ENCODE measurements around the gene NRG2. TPM values are rescaled to one million over a fixed set of nuclear protein-coding genes. Genes with fewer than 3 reads are reported as not detected.

Gene NRG2
- total RNA-seq, 1 experiment from 2014 or later = 0.23 TPM

- no peak overlapping the region for H3K4me3 Mint-ChIP-seq (ENCODE audit: unreplicated experiment)
- TF ChIP-seq CTCF (IDR thresholded peaks at IDR 0.05; ENCODE audit: unreplicated experiment) = no peak
- H3K36me3 Mint-ChIP-seq (ENCODE audit: insufficient read depth, unreplicated experiment) = no peaks in the 10 kb centered on the region
- peaks cover 22% of the 10 kb centered on the region for H3K27me3 Mint-ChIP-seq (ENCODE audit: insufficient read depth, unreplicated experiment)
- H3K27ac Mint-ChIP-seq (ENCODE audit: low read depth, unreplicated experiment) = no peak overlapping the region
- ChIA-PET CTCF (interaction anchor here (0.6 to 15.0 kb wide), 40 partner anchors 8 to 1985 kb away, joined by 3 to 292 read pairs (median 4); no protein-coding TSS in a partner anchor), POLR2A (interaction anchor here (1.1 kb wide), 1 partner anchor 77 kb away, joined by 3 read pairs; no protein-coding TSS in a partner anchor)
- no peak for DNase-seq (ENCODE audit: unreplicated experiment)
- no peaks in the 10 kb centered on the region for H3K9me3 Mint-ChIP-seq (ENCODE audit: unreplicated experiment)
- H3K4me1 Mint-ChIP-seq (ENCODE audit: insufficient read depth, unreplicated experiment) = no peaks in the 10 kb centered on the region
- BruUV-seq (replicated peaks) = no TSS peak
- intact Hi-C loops (cut with micrococcal nuclease) = loop anchor here (1.0 to 5.0 kb wide), 3 partner anchors 78 to 292 kb away; no protein-coding TSS in a partner anchor
Observed at GRCh38 chr5:139864716-139865483, 178.2 kb downstream of the NRG2 start.

- peak; percentile 73 for DNase-seq (ENCODE audit: unreplicated experiment)
- ChIA-PET CTCF (interaction anchor here (0.6 to 15.0 kb wide), 54 partner anchors 8 to 1984 kb away, joined by 3 to 292 read pairs (median 4); no protein-coding TSS in a partner anchor), POLR2A (interaction anchor here (0.9 to 2.0 kb wide), 4 partner anchors 25 to 104 kb away, joined by 3 to 18 read pairs (median 4); no protein-coding TSS in a partner anchor)
- Mint-ChIP-seq H3K4me3 (ENCODE audit: unreplicated experiment) (no peak overlapping the region), H3K27ac (ENCODE audit: low read depth, unreplicated experiment) (no peak overlapping the region), H3K27me3 (ENCODE audit: insufficient read depth, unreplicated experiment) (peaks cover 22% of the 10 kb centered on the region), H3K9me3 (ENCODE audit: unreplicated experiment) (no peaks in the 10 kb centered on the region), H3K36me3 (ENCODE audit: insufficient read depth, unreplicated experiment) (no peaks in the 10 kb centered on the region), H3K4me1 (ENCODE audit: insufficient read depth, unreplicated experiment) (no peaks in the 10 kb centered on the region)
- no TSS peak for BruUV-seq (replicated peaks)
- intact Hi-C loops (cut with micrococcal nuclease) = loop anchor here (1.0 to 5.0 kb wide), 3 partner anchors 77 to 293 kb away; no protein-coding TSS in a partner anchor
- peak; percentile 93 for TF ChIP-seq CTCF (IDR thresholded peaks at IDR 0.05; ENCODE audit: unreplicated experiment)
Observed at GRCh38 chr5:139863855-139864558, 179.1 kb downstream of the NRG2 start.

GRCh38 chr5:139863361-139863760 is 179.7 kb downstream of the NRG2 start:
- H3K4me3 Mint-ChIP-seq (ENCODE audit: unreplicated experiment) = no peak overlapping the region
- H3K9me3 Mint-ChIP-seq (ENCODE audit: unreplicated experiment) = no peaks in the 10 kb centered on the region
- no TSS peak for BruUV-seq (replicated peaks)
- DNase-seq (ENCODE audit: unreplicated experiment) = peak; percentile 55
- H3K36me3 Mint-ChIP-seq (ENCODE audit: insufficient read depth, unreplicated experiment) = no peaks in the 10 kb centered on the region
- CTCF ChIA-PET = interaction anchor here (0.5 to 15.0 kb wide), 43 partner anchors 8 to 266 kb away, joined by 3 to 292 read pairs (median 4); no protein-coding TSS in a partner anchor
- peaks cover 22% of the 10 kb centered on the region for H3K27me3 Mint-ChIP-seq (ENCODE audit: insufficient read depth, unreplicated experiment)
- TF ChIP-seq CTCF (IDR thresholded peaks at IDR 0.05; ENCODE audit: unreplicated experiment) = no peak
- POLR2A ChIA-PET = interaction anchor here (0.9 to 2.0 kb wide), 5 partner anchors 19 to 105 kb away, joined by 3 to 18 read pairs (median 3); no protein-coding TSS in a partner anchor
- no peak overlapping the region for H3K27ac Mint-ChIP-seq (ENCODE audit: low read depth, unreplicated experiment)
- no peaks in the 10 kb centered on the region for H3K4me1 Mint-ChIP-seq (ENCODE audit: insufficient read depth, unreplicated experiment)
- intact Hi-C loops (cut with micrococcal nuclease) = loop anchor here (5.0 kb wide), 1 partner anchor 294 kb away; no protein-coding TSS in a partner anchor

Data from MCF 10A (cell line).